Muscle of leg (tissue), 11 donors: ENCODE results near the gene CNGA2. TPM values are rescaled to one million over a fixed set of nuclear protein-coding genes. Genes with fewer than 3 reads are reported as not detected.

ENCODE experiments used
- DNase-seq: peaks from one replicate; pipeline ENCODE4 v3.0.0; 2013
- H3K27ac ChIP-seq: one replicate; pipeline ENCODE4 v1.5.1; 2013; ENCODE audit warnings: mild to moderate bottlenecking, low read length, control low read depth
- H3K27me3 ChIP-seq: one replicate; pipeline ENCODE4 v1.6.1; 2013; ENCODE audit warnings: low read length; ENCODE audit not compliant: control insufficient read depth, insufficient read depth
- H3K36me3 ChIP-seq: one replicate; pipeline ENCODE4 v1.6.1; 2013; ENCODE audit warnings: low read length; ENCODE audit not compliant: control insufficient read depth, insufficient read depth
- H3K4me1 ChIP-seq: one replicate; pipeline ENCODE4 v1.6.1; 2013; ENCODE audit warnings: low read length; ENCODE audit not compliant: control insufficient read depth, insufficient read depth
- H3K4me3 ChIP-seq: one replicate; pipeline ENCODE4 v1.5.1; 2013; ENCODE audit warnings: low read length, control low read depth
- H3K9me3 ChIP-seq: replicated peaks from 2 replicates; pipeline ENCODE4 v1.6.1; 2013; ENCODE audit warnings: low read depth, low read length; ENCODE audit not compliant: control insufficient read depth
- WGBS: methylation state at CpG from one replicate; pipeline ENCODE4 v1.1.5; 2013; ENCODE audit warnings: missing lambda C conversion rate; ENCODE audit not compliant: insufficient coverage; 5-methylcytosine and 5-hydroxymethylcytosine counted together
- polyA plus RNA-seq, 8 donors: library from polyadenylated mRNA; unstranded; fragments of 120-200 nt; gene quantifications; one replicate each; pipeline versions ENCODE4 v1.2.1 to v1.2.3, GENCODE V29; 2013; ENCODE audit warnings: inconsistent platforms in 1 of 8, low replicate concordance in 1 of 8; ENCODE audit not compliant: insufficient read length in 8 of 8, insufficient read depth in 1 of 8
- total RNA-seq: library from RNA; stranded (reverse); fragments of 120-200 nt; gene quantifications from one replicate; pipeline ENCODE4 v1.2.4, GENCODE V29; 2013

CNGA2 gene
- total and polyA plus RNA-seq, 9 donors: not detected

DNA sequence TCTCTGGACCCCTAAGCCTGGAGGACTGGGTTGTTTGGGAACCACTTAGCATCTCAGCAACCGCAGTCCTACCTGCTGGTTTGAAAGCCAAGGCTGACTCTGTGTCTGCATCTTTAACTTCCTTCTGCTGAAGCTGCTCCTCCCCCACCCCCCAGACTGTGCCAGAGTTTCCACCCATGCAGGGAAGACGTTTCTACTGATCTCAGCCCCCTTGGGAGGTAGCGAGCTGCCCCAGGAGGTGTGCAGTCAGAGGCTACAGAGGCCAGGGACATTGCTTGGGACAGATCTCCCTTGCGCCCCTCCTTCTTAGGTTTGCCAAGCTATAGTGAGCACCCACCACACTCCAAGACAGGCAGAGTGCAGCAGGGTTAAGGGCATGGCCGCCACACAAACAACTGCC lies 23.4 kb upstream of the CNGA2 start:
- peaks cover 27% of the 10 kb centered on the region for H3K27me3 ChIP-seq
- peaks cover 43% of the 10 kb centered on the region for H3K4me1 ChIP-seq
- no peaks in the 10 kb centered on the region for H3K9me3 ChIP-seq
- no peak overlapping the region for H3K4me3 ChIP-seq
- H3K27ac ChIP-seq: peak overlapping the region; percentile 70
- no peak for DNase-seq
- no peaks in the 10 kb centered on the region for H3K36me3 ChIP-seq
- 53% methylated on average over 5 of the region's 5 CpGs for WGBS

DNA sequence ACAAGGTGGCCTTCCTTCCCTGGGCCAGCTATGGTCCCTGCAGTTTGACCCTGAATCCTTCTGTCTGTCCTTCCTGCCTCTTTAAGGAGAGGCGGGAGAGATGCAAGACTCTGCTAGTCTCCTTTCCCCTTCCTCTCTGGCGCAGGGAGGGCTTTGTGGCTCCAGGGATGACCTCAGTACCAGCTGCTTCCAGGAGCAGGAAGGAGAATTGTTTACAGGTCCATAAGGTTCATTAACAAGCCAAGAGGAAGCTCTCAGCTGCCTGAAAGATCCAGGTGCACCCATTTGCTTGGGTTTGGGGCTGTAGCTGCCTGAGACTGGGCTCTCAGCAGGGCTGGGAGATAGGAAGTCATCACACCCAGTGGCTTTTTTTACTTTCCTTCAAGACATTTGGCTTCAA lies 22.8 kb upstream of the CNGA2 start:
- no peaks in the 10 kb centered on the region for H3K36me3 ChIP-seq
- peak; percentile 92 for DNase-seq
- peaks cover 43% of the 10 kb centered on the region for H3K4me1 ChIP-seq
- WGBS: no CpG with 5 or more reads among the region's 2 CpGs
- H3K9me3 ChIP-seq: no peaks in the 10 kb centered on the region
- peak overlapping the region; percentile 70 for H3K27ac ChIP-seq
- H3K4me3 ChIP-seq: no peak overlapping the region
- H3K27me3 ChIP-seq: peaks cover 27% of the 10 kb centered on the region

DNA sequence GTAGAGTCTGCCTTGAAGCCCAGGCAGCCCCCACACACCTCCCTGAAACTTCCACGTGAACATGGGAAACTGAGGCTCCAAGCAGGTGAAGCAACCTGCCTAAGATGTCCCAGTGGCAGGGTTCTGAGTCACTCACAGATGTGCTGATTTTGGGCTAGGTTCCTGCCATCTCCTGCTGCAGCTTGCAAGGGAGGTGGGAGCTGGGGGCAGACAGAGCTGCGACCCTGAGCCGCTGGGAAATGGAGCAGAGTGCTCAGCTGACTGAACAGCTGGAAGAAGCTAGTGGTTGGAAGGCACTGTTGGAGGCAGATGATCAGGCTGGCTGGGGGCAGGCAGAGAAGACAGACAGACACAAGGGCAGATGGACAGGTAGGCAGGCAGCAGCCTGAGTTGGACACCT lies 22.3 kb upstream of the CNGA2 start:
- Histone ChIP-seq H3K27ac (peak overlapping the region; percentile 36), H3K4me3 (no peak overlapping the region), H3K36me3 (no peaks in the 10 kb centered on the region), H3K9me3 (no peaks in the 10 kb centered on the region), H3K27me3 (peaks cover 27% of the 10 kb centered on the region), H3K4me1 (peaks cover 45% of the 10 kb centered on the region)
- WGBS: 45% methylated on average over 3 of the region's 3 CpGs
- DNase-seq: peak; percentile 28

DNA sequence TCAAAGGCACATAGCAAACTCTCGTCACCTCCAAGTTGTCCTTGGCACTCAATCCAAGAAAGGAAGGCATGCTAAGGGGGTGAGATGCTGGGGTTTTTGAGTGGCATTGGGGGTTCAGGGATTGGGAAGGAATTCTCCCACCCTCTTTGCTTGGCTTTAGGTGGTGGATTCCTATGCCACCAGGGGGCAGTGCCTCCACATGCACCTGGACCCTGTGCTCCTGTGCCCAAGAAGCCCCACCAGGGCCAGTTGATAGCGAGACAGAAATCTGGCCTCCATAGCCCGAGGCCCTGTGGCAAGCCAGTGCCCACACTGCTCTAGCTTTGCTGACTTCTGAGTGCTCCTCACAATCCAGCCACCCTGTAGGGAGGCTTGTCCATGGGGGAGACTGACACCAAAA lies 20.7 kb upstream of the CNGA2 start:
- no peaks in the 10 kb centered on the region for H3K9me3 ChIP-seq
- peaks cover 27% of the 10 kb centered on the region for H3K27me3 ChIP-seq
- no peak overlapping the region for H3K27ac ChIP-seq
- no peak overlapping the region for H3K4me3 ChIP-seq
- peaks cover 46% of the 10 kb centered on the region for H3K4me1 ChIP-seq
- DNase-seq: no peak
- 60% methylated on average over 1 of the region's 3 CpGs for WGBS
- no peaks in the 10 kb centered on the region for H3K36me3 ChIP-seq

DNA sequence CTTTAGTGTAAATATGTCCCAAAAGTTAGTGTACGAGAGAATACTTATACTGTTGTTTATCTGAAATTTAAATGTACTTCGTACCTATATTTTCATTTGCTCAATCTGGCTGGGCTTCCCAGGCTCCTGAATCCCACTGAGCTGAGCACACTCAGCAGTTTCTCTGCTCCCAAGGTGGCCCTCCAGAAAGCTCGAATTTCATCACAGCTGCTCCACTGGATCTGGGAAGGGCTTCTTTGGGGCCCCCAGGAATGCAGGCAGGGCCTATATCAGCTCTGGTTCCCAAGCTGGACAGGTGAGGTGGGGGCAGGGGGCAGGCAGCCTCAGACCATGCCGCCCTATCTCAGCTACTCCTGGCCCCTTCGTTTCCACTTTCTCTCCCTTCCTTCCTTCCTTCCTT lies 20.2 kb upstream of the CNGA2 start:
- Histone ChIP-seq H3K9me3 (no peaks in the 10 kb centered on the region), H3K4me3 (no peak overlapping the region), H3K4me1 (peaks cover 46% of the 10 kb centered on the region), H3K36me3 (no peaks in the 10 kb centered on the region), H3K27ac (no peak overlapping the region), H3K27me3 (peaks cover 27% of the 10 kb centered on the region)
- DNase-seq: peak; percentile 48
- WGBS: 0% methylated on average over 1 of the region's 5 CpGs

DNA sequence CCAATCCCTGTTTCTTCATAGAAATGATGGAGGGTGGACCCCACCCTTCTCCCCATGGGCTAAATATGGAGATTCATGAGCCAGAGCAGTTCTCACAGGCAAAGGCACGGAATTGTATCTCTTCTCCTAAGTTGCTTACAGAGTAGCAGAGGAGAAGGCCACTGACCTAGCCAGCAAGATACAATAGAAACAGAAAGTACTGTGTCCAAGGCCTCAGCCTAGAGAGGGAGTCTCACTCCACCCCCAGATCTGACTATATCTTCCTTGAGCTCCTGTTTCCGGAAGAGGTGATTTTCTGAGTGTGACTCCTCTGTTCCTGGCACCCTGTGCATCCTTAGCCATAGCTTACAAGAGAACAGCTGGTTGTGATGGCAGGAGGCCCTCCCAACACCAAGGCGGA lies 18.8 kb upstream of the CNGA2 start, which contains the start of gene FATE1:
Gene FATE1, plus strand, starts transcription at position 284 of the 400 bp plus-strand sequence. Its CDS starts 85 bp downstream, at position 369.
- Histone ChIP-seq H3K4me1 (peaks cover 40% of the 10 kb centered on the region), H3K9me3 (no peaks in the 10 kb centered on the region), H3K36me3 (no peaks in the 10 kb centered on the region), H3K27ac (no peak within 1 kb of the TSS), H3K4me3 (no peak within 1 kb of the TSS), H3K27me3 (peaks cover 23% of the 10 kb centered on the region)
- no CpG with 5 or more reads among the region's 3 CpGs for WGBS
- DNase-seq: no peak

DNA sequence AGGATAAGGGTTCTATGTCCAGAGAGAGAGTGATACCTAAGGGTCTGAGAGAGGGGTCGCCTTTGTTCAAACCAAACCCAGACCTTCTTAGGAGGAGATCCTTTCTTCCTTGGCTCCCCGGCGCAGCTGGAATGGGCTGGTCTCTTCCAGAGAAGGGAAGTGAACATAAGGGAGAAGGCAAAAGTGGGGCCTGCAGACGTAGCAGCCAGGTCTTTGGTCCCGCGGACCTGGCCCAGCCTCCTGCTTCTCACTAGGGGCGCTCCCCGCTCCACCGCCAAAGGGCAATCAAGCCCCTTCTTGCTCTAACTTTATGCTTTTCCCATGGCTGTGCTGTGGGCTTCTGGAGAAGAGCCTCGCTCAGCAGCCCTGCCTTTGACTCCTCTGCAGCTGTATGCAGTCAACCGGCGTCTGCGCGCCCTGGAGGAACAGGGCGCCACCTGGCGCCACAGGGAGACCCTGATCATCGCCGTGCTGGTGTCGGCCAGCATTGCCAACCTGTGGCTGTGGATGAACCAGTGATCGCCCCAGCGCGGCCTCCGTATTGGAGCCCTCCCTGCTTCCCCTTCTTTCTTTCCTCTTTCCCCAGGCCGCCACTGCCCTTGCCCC lies 12.2 kb upstream of the CNGA2 start:
- 33% methylated on average over 22 of the region's 24 CpGs for WGBS
- peak; percentile 52 for DNase-seq

DNA sequence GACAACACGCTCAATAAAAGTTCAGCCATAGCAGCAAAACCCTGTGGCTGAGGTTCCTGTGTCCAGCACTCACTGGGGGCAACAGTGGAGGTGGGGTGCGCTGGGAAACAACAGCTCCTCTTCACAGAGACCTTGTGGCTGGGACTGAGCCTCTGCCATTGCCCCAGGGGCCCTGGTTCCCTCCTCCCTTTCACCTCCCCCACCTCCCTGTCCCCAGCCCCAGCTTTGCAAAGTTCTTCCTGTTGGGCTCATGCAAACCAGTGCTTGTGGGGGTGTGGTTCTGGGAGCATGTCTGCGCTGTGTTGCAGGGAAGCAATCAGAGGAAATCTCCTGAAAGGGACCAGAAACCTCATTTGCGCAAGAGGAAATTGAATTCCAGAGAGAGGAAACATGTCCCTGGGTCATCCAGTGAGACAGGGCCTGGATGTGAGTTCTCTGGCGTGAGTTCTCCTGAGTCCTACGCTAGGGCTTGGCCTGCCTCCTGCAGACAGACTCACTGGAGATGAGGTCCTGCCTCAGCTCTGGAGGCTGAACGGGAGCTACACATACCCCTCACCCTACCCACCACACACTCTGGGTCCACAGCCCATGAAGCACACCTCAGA lies 11.3 kb upstream of the CNGA2 start:
- no peak overlapping the region for H3K27ac ChIP-seq

More for the DNA sequence above, 12.2 kb upstream of the CNGA2 start:
- Histone ChIP-seq H3K4me1 (peaks cover 22% of the 10 kb centered on the region), H3K27me3 (peaks cover 14% of the 10 kb centered on the region), H3K9me3 (no peaks in the 10 kb centered on the region), H3K36me3 (no peaks in the 10 kb centered on the region), H3K27ac (no peak overlapping the region), H3K4me3 (no peak overlapping the region)

DNA sequence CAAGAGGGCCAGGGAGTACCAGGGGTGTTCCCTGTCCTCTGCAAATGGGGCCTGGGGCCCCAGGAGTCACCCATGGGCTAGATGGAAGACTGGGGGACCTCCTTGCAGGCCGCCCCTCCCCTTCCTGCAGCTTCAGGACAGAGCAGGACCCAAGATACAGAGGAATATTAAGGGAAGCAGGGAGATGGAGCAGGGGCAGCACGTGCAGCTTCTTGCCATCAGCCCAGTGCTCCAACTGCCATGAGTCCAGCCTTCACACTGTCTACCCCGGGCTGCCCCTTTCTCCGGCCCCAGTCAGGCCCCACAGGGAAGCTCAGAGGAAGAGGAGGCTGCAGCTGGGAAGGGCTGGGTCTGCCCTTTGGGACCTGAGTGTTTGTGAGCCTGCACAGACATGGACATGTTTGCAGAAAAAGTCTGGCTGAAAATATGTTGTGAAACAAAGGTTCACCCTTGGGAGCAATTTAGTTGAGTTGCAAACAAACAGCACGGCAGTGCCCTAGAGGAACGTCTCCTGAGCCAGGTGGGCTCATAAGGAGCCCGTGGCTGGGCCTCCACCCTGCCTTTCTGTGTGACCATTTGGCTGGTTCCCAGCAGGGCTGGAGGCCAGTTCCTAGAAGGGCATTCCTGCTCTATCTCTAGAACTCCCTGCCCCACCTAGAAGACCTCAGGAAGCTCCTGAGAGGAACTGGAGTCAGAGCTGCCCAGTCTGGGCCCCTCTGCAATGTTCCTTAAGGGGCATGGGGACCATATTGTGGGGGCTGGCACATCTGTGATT lies 9.8 kb upstream of the CNGA2 start:
- peaks cover 25% of the 10 kb centered on the region for H3K27me3 ChIP-seq
- no peak overlapping the region for H3K27ac ChIP-seq
- 23% methylated on average over 3 of the region's 7 CpGs for WGBS

More for the DNA sequence above, 11.3 kb upstream of the CNGA2 start:
- Histone ChIP-seq H3K4me3 (no peak overlapping the region), H3K36me3 (no peaks in the 10 kb centered on the region), H3K9me3 (no peaks in the 10 kb centered on the region), H3K4me1 (peaks cover 22% of the 10 kb centered on the region), H3K27me3 (peaks cover 18% of the 10 kb centered on the region)
- peak; percentile 32 for DNase-seq
- WGBS: 60% methylated on average over 5 of the region's 7 CpGs

DNA sequence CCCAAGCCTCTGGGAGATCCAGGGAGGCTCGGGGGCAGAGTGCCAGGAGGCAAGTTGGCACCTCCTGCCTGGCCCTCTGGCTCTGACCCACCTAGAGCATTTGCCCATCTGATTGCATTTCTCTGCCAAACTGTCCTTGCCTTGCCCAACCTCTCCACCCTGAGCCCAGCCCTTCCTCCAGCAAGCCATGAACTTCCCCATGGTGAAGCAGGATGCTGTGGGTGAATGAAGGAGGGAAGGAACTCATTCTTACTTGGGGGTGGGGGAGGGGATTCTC lies 9.3 kb upstream of the CNGA2 start:
- Histone ChIP-seq H3K27me3 (peaks cover 25% of the 10 kb centered on the region), H3K27ac (no peak overlapping the region), H3K36me3 (no peaks in the 10 kb centered on the region), H3K9me3 (no peaks in the 10 kb centered on the region), H3K4me3 (no peak overlapping the region), H3K4me1 (peaks cover 22% of the 10 kb centered on the region)
- no peak for DNase-seq
- no CpG with 5 or more reads among the region's 1 CpG for WGBS

More for the DNA sequence above, 9.8 kb upstream of the CNGA2 start:
- H3K4me1 ChIP-seq: peaks cover 22% of the 10 kb centered on the region
- H3K9me3 ChIP-seq: no peaks in the 10 kb centered on the region
- DNase-seq: no peak
- H3K4me3 ChIP-seq: no peak overlapping the region
- H3K36me3 ChIP-seq: no peaks in the 10 kb centered on the region
